K562 (cell line): ENCODE measurements around the gene IL1RL1. TPM values are rescaled to one million over a fixed set of nuclear protein-coding genes. Genes with fewer than 3 reads are reported as not detected.
A peak's percentile ranks its signal among the peaks of the same experiment; 100 is the strongest.

Experiments
- CXXC5 ChIP-seq: fragments of 250-450 bp; sonication (Bioruptor Pico); IDR thresholded peaks from 2 replicates; pipeline ENCODE4 v1.8.0; 2022; ENCODE audit warnings: inconsistent platforms, mild to moderate bottlenecking, moderate library complexity
- GATA2 ChIP-seq: sonication (generic); formaldehyde crosslinking; IDR thresholded peaks from 2 replicates; pipeline ENCODE4 v1.4.0; 2020; ENCODE audit warnings: mild to moderate bottlenecking, missing genetic modification reagents
- HNRNPK ChIP-seq: fragments of 200-400 bp; formaldehyde crosslinking; IDR thresholded peaks from one replicate; pipeline ENCODE4 v1.6.1; 2018; ENCODE audit warnings: mild to moderate bottlenecking, low read depth, low read length; ENCODE audit not compliant: poor library complexity, severe bottlenecking
- JUND ChIP-seq, 2 experiments: IDR thresholded peaks; 2 replicates in 1 of 2; 3 replicates in 1 of 2; pipeline ENCODE4 v1.6.1; 2011; ENCODE audit warnings: borderline replicate concordance in 2 of 2, low read depth in 2 of 2, low read length in 2 of 2, improper control_type of control experiment in 1 of 2, missing biosample characterization in 1 of 2, missing genetic modification characterization in 1 of 2, missing genetic modification reagents in 1 of 2
- MEF2D ChIP-seq: conservative IDR thresholded peaks from 2 replicates; pipeline ENCODE4 v1.6.1; 2016; ENCODE audit warnings: low read depth, missing genetic modification characterization, missing compliant biosample characterization
- PHF21A ChIP-seq: fragments of 450-650 bp; IDR thresholded peaks from 2 replicates; pipeline ENCODE4 v1.6.1; 2017; ENCODE audit warnings: low read depth, borderline replicate concordance
- RHOXF2B ChIP-seq: fragments of 250-450 bp; sonication (Bioruptor Pico); conservative IDR thresholded peaks from 2 replicates; pipeline ENCODE4 v1.5.1; 2021
- ZEB2 ChIP-seq: fragments of 450-650 bp; IDR thresholded peaks from 2 replicates; pipeline ENCODE4 v1.6.1; 2016
- ZNF124 ChIP-seq: sonication (generic); formaldehyde crosslinking; IDR thresholded peaks from 2 replicates; pipeline ENCODE4 v1.8.1; 2022; ENCODE audit warnings: missing genetic modification reagents
- ZNF24 ChIP-seq: fragments of 450-650 bp; IDR thresholded peaks from 2 replicates; pipeline ENCODE4 v1.6.1; 2016
- polyA plus RNA-seq, 8 experiments: library from polyadenylated mRNA; depleted of rRNA in 4 of 8; stranded (reverse) in 5 of 8; unstranded in 3 of 8; fragments of >200 nt; fragmentation: Nextera tagmentation in 2 of 8; fragmentation: Illumina TruSeq in 1 of 8; extraction: Ambion mirVana in 2 of 8; extraction: Trizol in 1 of 8; gene quantifications; 2 replicates each; pipeline versions ENCODE4 v1.2.1 to v1.2.3, GENCODE V29; 2011 to 2014; ENCODE audit warnings: inconsistent platforms in 1 of 8, missing spikeins in 1 of 8
- total RNA-seq, 7 experiments: library from RNA; depleted of rRNA in 6 of 7; stranded (reverse); fragments of >200 nt in 6 of 7; fragmentation: Illumina TruSeq in 2 of 7; extraction: Trizol in 2 of 7; gene quantifications; 2 replicates each; pipeline versions ENCODE4 v1.2.1 to v1.2.3, GENCODE V29; 2011 to 2021; ENCODE audit warnings: low replicate concordance in 1 of 7
- TF ChIP-seq, protein P1 (sequence below), 2 experiments: fragments of 450-650 bp; IDR thresholded peaks; 2 replicates each; pipeline ENCODE4 v1.6.1; 2016; ENCODE audit warnings: mild to moderate bottlenecking in 2 of 2, borderline replicate concordance in 1 of 2, low read depth in 1 of 2, moderate library complexity in 1 of 2
- TF ChIP-seq, protein P2 (sequence below): fragments of 450-650 bp; IDR thresholded peaks from 2 replicates; pipeline ENCODE4 v1.6.1; 2018; ENCODE audit not compliant: partially characterized antibody
- TF ChIP-seq, protein P3 (sequence below): IDR thresholded peaks from 2 replicates; pipeline ENCODE4 v1.6.1; 2014; ENCODE audit warnings: antibody characterized with exemption

IL1RL1 gene
- total and polyA plus RNA-seq, 9 of the 15 experiments (the other 6 are each of a cell fraction or from before 2014, with no cell fraction given) = 0.06 to 3.3 (median 0.59) TPM

DNA sequence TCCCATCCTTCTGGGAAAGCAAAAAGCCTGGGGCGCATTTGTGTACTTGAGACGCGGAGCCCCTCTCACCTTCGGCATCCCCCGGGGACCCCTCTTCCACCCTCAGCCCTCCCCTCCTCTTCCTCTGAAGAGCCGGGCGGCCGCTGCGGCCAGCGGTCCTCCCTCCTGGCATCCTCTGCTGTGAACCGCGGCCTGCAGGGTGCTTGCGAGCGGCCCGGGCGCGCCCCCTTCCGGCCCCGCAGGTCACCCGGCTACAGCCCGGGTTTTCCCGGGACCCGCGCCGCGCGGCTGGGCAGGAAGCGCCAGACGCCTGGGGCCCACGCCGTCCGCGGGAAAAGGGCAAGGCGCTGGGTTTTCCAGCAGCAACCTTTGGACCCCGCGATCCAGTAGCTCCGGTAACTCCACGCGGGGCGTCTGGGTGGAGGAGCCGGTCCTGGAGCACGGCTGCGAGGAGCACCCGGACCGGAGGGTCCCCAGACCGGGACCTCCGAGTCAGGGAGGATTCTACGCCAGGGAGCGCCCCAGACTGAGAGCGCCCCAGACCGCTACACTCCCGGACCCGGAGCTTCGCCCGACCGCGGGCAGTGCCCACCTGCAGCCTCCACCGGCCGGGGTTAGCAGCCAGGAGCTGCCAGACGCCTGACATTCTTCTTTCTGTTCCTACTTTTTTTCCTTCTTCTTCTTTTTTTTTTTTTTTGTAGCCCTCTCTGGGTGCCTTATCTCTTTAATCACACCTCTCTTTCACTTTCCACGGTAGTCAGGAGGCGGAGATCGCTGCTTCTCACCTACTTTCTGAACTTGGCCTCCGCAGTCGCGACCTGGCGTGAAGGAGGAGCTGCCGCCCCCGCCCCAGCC, 44.4 kb downstream of the IL1RL1 start, which contains the start of gene IL18R1 (continued):
- TF ChIP-seq, protein P1, sequence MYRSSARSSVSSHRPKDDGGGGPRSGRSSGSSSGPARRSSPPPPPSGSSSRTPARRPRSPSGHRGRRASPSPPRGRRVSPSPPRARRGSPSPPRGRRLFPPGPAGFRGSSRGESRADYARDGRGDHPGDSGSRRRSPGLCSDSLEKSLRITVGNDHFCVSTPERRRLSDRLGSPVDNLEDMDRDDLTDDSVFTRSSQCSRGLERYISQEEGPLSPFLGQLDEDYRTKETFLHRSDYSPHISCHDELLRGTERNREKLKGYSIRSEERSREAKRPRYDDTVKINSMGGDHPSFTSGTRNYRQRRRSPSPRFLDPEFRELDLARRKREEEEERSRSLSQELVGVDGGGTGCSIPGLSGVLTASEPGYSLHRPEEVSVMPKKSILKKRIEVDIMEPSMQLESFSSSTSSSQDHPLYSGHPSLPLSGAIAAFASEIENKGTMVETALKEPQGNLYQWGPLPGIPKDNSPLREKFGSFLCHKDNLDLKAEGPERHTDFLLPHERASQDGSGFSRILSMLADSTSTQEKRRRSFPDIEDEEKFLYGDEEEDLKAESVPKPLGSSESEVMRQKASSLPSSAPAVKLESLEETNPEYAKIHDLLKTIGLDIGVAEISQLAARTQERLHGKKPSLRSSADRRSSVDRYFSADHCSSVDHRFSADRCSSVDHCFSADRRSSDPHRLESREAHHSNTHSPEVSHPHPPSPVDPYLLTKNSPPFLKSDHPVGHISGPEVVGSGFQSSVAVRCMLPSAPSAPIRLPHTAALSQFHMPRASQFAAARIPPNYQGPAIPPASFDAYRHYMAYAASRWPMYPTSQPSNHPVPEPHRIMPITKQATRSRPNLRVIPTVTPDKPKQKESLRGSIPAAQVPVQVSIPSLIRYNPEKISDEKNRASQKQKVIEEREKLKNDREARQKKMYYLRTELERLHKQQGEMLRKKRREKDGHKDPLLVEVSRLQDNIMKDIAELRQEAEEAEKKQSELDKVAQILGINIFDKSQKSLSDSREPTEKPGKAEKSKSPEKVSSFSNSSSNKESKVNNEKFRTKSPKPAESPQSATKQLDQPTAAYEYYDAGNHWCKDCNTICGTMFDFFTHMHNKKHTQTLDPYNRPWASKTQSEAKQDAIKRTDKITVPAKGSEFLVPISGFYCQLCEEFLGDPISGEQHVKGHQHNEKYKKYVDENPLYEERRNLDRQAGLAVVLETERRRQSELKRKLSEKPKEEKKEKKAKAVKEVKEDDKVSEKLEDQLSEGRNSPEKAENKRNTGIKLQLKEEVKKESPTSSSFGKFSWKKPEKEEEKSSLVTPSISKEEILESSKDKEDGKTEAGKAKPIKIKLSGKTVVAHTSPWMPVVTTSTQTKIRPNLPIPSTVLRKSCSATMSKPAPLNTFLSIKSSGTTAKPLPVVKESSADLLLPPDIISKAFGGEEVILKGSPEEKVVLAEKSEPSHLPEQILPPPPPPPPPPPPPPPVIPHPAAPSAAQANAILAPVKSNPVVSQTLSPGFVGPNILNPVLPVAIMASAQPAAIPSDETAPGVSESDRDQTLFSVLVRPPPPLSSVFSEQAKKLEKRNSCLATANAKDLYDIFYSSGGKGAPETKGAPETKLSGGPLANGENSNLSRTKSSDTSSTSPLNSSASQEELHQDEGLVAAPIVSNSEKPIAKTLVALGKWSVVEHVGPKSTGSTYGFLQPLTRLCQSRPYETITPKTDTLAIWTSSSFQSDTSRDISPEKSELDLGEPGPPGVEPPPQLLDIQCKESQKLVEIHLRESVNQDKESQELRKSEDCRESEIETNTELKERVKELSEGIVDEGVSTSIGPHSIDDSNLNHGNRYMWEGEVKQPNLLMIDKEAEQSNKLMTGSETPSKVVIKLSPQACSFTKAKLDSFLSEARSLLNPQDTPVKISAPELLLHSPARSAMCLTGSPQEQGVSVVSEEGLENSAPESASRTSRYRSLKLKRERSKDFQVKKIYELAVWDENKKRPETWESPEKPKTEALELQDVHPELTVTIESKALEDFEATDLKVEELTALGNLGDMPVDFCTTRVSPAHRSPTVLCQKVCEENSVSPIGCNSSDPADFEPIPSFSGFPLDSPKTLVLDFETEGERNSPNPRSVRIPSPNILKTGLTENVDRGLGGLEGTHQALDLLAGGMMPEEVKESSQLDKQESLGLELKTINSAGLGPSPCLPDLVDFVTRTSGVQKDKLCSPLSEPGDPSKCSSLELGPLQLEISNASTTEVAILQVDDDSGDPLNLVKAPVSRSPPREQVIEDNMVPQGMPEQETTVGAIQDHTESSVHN (IDR thresholded peaks at IDR 0.05; ENCODE audit: borderline replicate concordance in 1 of 2, low read depth in 1 of 2) = no peak
- TF ChIP-seq ZNF24 = no peak
- TF ChIP-seq ZNF124 = no peak
- no peak for TF ChIP-seq PHF21A
- TF ChIP-seq JUND (IDR thresholded peaks at IDR 0.05; ENCODE audit: borderline replicate concordance, low read depth, low read length) = no peak
- no peak; the same call in 2 of the 3 replicates for TF ChIP-seq JUND (tag; IDR thresholded peaks at IDR 0.05; ENCODE audit: borderline replicate concordance, low read depth, low read length)
- TF ChIP-seq, protein P2, sequence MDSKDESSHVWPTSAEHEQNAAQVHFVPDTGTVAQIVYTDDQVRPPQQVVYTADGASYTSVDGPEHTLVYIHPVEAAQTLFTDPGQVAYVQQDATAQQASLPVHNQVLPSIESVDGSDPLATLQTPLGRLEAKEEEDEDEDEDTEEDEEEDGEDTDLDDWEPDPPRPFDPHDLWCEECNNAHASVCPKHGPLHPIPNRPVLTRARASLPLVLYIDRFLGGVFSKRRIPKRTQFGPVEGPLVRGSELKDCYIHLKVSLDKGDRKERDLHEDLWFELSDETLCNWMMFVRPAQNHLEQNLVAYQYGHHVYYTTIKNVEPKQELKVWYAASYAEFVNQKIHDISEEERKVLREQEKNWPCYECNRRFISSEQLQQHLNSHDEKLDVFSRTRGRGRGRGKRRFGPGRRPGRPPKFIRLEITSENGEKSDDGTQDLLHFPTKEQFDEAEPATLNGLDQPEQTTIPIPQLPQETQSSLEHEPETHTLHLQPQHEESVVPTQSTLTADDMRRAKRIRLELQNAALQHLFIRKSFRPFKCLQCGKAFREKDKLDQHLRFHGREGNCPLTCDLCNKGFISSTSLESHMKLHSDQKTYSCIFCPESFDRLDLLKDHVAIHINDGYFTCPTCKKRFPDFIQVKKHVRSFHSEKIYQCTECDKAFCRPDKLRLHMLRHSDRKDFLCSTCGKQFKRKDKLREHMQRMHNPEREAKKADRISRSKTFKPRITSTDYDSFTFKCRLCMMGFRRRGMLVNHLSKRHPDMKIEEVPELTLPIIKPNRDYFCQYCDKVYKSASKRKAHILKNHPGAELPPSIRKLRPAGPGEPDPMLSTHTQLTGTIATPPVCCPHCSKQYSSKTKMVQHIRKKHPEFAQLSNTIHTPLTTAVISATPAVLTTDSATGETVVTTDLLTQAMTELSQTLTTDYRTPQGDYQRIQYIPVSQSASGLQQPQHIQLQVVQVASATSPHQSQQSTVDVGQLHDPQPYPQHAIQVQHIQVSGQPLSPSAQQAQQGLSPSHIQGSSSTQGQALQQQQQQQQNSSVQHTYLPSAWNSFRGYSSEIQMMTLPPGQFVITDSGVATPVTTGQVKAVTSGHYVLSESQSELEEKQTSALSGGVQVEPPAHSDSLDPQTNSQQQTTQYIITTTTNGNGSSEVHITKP = no peak
- 0 out of 2 replicates have a peak, but pooled peaks have one; percentile 7 for TF ChIP-seq GATA2
- peak; percentile 66 for TF ChIP-seq CXXC5
- TF ChIP-seq HNRNPK = peak; percentile 46
- no peak for TF ChIP-seq ZEB2
- no peak for TF ChIP-seq RHOXF2B (CRISPR knock-in tag)
- TF ChIP-seq, protein P3, sequence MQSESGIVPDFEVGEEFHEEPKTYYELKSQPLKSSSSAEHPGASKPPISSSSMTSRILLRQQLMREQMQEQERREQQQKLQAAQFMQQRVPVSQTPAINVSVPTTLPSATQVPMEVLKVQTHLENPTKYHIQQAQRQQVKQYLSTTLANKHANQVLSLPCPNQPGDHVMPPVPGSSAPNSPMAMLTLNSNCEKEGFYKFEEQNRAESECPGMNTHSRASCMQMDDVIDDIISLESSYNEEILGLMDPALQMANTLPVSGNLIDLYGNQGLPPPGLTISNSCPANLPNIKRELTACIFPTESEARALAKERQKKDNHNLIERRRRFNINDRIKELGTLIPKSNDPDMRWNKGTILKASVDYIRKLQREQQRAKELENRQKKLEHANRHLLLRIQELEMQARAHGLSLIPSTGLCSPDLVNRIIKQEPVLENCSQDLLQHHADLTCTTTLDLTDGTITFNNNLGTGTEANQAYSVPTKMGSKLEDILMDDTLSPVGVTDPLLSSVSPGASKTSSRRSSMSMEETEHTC = no peak
- no peak for TF ChIP-seq MEF2D
